HUES48 (cell line): ENCODE data around the gene ASTN2.

ENCODE experiments used
- H3K27ac ChIP-seq: one replicate; pipeline ENCODE4 v1.7.0; 2013; ENCODE audit warnings: low read depth, low read length, inconsistent platforms
- H3K27me3 ChIP-seq: 2 replicates; pipeline ENCODE4 v1.6.1; 2013; ENCODE audit warnings: mild to moderate bottlenecking, low read length; ENCODE audit not compliant: control insufficient read depth, insufficient read depth
- H3K36me3 ChIP-seq: 2 replicates; pipeline ENCODE4 v1.6.1; 2013; ENCODE audit warnings: low read length; ENCODE audit not compliant: control insufficient read depth, insufficient read depth
- H3K4me1 ChIP-seq: 2 replicates; pipeline ENCODE4 v1.6.1; 2013; ENCODE audit warnings: mild to moderate bottlenecking, low read length; ENCODE audit not compliant: control insufficient read depth, insufficient read depth
- H3K4me3 ChIP-seq: 2 replicates; pipeline ENCODE4 v1.5.1; 2013; ENCODE audit warnings: mild to moderate bottlenecking, low read depth, low read length
- H3K9ac ChIP-seq: 2 replicates; pipeline ENCODE4 v1.6.1; 2013; ENCODE audit warnings: mild to moderate bottlenecking, low read depth, low read length, moderate library complexity
- H3K9me3 ChIP-seq: 2 replicates; pipeline ENCODE4 v1.6.1; 2013; ENCODE audit warnings: low read length; ENCODE audit not compliant: control insufficient read depth, insufficient read depth

ASTN2 gene

DNA sequence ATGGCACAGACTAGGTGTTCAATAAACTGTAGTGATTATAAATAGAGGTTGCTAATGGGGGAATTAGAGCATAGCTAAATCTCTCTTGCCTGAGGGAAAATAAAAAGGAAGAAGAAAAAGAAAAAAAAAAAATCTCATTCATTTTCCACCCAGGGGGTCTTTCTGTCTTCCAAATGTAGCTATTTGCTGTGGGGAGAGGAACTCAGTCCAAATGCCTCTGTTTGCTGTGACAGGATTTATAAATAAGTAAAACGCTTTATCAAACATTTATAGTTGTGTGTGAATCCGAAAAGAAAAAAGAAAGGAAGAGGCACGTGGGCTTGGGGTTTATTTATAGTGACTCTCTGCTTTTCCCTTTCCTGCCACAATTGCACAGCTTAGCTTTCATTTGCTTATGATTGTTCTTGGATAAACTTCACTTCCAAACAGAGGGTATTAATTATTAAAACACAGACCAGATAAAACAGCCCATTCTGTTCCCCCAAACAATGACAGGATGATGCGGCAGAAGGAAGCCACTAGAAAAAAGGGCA is 245.7 kb downstream of the ASTN2 start:
- H3K4me3 ChIP-seq = no peak overlapping the region
- no peak overlapping the region for H3K9ac ChIP-seq
- no peaks in the 10 kb centered on the region for H3K36me3 ChIP-seq
- H3K4me1 ChIP-seq = peaks cover 15% of the 10 kb centered on the region
- H3K27me3 ChIP-seq = no peaks in the 10 kb centered on the region
- H3K9me3 ChIP-seq = no peaks in the 10 kb centered on the region
- no peak overlapping the region for H3K27ac ChIP-seq

DNA sequence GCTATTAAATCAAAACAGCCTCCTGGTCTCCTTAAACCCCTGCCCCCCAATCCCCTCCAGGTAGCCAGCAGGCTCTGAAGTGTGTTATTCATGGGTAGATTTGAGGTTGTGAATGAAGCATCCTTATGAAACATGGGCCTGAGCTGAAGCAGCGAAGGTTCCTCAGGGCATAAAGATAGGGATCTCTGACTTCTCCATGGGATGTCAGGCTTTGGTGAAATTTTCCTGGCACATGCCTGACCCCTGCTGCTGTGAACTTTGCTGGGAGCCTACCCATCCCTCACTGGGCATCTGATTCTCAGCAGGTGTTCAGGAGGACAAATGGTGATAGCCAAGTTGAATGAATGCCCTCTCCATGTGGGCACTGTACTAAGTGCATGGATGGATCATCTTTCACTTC is 250.3 kb downstream of the ASTN2 start:
- Histone ChIP-seq H3K27ac (no peak overlapping the region), H3K4me1 (peaks cover 10% of the 10 kb centered on the region), H3K27me3 (no peaks in the 10 kb centered on the region), H3K9me3 (no peaks in the 10 kb centered on the region), H3K9ac (no peak overlapping the region), H3K4me3 (no peak overlapping the region), H3K36me3 (no peaks in the 10 kb centered on the region)

DNA sequence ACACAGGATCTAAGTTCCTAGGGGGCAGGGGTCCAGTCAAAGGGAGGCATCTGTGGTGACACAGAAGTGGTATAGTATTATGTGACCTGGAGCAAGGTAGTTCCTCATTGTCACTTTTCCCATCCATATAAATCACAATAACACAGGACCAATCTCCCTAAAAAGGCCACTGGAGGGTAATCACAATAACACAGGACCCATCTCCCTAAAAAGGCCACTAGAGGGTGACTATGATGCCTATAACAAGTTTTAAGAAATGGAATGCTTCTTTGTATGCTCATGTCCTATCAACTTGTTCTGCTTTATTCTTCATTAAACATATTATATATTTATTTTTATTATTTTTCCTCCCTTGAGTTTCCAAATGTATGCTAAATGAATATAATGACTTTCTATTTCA is 254.6 kb downstream of the ASTN2 start:
- Histone ChIP-seq H3K27me3 (no peaks in the 10 kb centered on the region), H3K4me3 (no peak overlapping the region), H3K4me1 (no peaks in the 10 kb centered on the region), H3K9ac (no peak overlapping the region), H3K27ac (no peak overlapping the region), H3K36me3 (no peaks in the 10 kb centered on the region), H3K9me3 (no peaks in the 10 kb centered on the region)

DNA sequence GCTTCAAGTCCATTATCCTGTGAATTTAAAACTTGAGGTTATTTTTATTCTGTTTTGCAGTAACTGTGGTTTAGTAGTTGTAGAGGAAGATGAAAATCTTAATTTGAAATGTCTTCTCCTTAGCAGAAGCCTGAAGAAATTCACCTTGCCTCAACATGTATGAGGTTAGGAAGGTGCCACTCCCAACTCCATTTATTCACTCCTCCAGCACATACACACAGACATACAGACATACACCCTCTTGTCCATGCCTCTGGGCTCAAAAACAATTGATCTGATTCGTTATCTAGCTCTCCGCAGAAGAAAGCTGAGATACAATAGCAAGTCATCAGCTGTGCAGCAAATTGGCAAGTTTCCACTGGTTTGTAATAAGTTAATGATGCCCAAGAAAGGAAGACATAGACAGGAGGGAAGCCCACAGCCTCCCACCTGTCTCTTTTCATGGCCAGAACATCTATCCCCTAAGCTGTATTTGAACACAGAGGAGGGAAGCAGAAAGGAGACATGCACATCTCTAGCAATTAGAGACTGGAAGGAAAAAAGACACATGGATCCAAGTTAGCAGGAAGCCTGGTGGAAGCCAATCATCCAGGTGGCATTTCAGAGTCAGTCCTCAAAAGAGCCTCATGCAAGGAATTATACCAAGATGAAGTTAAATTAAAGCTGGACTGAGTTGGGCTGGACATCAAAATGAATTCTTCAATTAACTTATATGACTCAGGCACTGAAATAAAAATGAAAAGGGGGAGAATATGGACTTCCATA is 257.9 kb downstream of the ASTN2 start:
- Histone ChIP-seq H3K9ac (no peak overlapping the region), H3K9me3 (no peaks in the 10 kb centered on the region), H3K36me3 (no peaks in the 10 kb centered on the region), H3K4me3 (no peak overlapping the region), H3K27me3 (no peaks in the 10 kb centered on the region), H3K4me1 (no peaks in the 10 kb centered on the region), H3K27ac (no peak overlapping the region)

GRCh38 chr9:117156144-117156688 is 258.6 kb downstream of the ASTN2 start:
- Histone ChIP-seq H3K9me3 (no peaks in the 10 kb centered on the region), H3K4me1 (no peaks in the 10 kb centered on the region), H3K9ac (no peak overlapping the region), H3K27me3 (no peaks in the 10 kb centered on the region), H3K4me3 (no peak overlapping the region), H3K27ac (no peak overlapping the region), H3K36me3 (no peaks in the 10 kb centered on the region)

DNA sequence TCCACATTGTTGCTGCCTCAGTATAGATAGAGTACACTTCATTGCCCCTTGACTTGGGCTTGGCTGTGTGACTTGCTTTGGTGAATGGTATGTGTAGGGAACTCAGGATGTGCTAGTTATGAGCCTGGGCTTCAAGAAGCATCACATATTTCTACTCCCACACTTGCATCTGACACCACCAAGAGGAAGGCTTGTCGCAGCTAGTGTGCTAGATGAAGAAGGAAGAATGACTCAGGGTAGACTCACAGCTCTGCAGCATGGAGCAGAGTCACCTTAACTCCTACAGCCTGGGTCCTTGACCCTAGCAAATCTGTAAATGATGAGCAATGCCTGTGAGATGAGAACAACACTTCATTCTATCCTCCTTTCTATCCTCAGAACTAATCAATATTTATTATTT is 261.8 kb downstream of the ASTN2 start:
- no peaks in the 10 kb centered on the region for H3K9me3 ChIP-seq
- no peaks in the 10 kb centered on the region for H3K4me1 ChIP-seq
- no peaks in the 10 kb centered on the region for H3K36me3 ChIP-seq
- H3K27me3 ChIP-seq = no peaks in the 10 kb centered on the region
- H3K9ac ChIP-seq = no peak overlapping the region
- no peak overlapping the region for H3K4me3 ChIP-seq
- H3K27ac ChIP-seq = no peak overlapping the region

DNA sequence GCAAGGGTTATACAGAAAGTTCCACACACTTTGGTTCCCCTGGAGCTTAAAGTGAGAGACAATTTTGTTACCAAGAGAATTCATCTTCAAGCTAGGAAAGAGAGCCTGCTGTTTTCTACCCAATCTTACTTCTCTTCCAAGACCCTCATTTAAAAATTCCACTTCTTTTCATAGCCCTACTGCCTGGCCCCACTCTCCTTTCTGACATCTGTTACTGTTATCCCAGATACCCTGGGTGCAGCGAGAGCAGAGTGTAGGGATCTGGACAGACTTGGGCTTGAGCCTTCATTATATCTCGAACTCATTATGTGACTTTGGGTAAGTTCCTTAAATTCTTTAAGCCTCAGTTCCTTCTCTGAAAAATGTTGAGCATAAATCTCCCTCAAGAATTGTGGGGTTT is 263.1 kb downstream of the ASTN2 start:
- no peak overlapping the region for H3K27ac ChIP-seq
- no peaks in the 10 kb centered on the region for H3K4me1 ChIP-seq
- no peak overlapping the region for H3K4me3 ChIP-seq
- no peaks in the 10 kb centered on the region for H3K9me3 ChIP-seq
- no peak overlapping the region for H3K9ac ChIP-seq
- H3K27me3 ChIP-seq = no peaks in the 10 kb centered on the region
- H3K36me3 ChIP-seq = no peaks in the 10 kb centered on the region

GRCh38 chr9:117149996-117150395 is 264.9 kb downstream of the ASTN2 start:
- Histone ChIP-seq H3K4me1 (no peaks in the 10 kb centered on the region), H3K36me3 (no peaks in the 10 kb centered on the region), H3K9me3 (no peaks in the 10 kb centered on the region), H3K4me3 (no peak overlapping the region), H3K9ac (no peak overlapping the region), H3K27me3 (no peaks in the 10 kb centered on the region), H3K27ac (no peak overlapping the region)

DNA sequence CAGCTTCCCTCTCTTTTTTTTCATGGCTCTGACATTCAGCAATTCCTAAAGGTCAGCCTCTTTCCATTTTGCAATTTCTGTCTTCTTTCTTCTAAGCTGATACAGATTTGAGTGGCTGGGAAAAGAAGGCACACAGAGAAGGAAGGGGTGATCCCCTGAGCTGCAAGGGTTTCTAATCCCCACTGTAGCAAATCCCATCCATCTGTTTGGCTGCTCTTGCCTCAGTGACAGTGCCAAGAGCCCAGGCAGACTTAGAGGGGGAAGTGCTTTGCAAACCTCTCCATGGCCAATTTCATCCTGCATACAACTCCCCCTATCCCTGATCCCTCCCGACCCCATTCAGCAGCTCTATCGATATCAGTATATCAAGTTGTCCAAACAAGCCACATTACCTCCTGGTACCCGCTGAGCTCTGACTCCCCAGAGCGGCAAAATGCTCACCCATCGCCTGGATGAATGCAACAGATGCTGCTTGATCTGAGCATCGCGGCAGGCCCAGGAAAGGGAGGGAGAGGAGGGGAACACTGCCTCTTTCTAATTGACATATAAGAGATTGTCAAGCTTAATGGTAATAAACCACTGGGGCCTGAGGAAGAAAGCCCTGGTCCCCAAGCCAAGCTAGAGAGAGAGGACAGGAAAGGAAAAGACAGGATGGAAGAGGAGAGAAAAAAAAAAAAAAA is 268.9 kb downstream of the ASTN2 start:
- Histone ChIP-seq H3K27me3 (no peaks in the 10 kb centered on the region), H3K9ac (no peak overlapping the region), H3K4me3 (no peak overlapping the region), H3K36me3 (no peaks in the 10 kb centered on the region), H3K4me1 (no peaks in the 10 kb centered on the region), H3K27ac (no peak overlapping the region), H3K9me3 (no peaks in the 10 kb centered on the region)

GRCh38 chr9:117145081-117145480 is 269.8 kb downstream of the ASTN2 start:
- Histone ChIP-seq H3K27me3 (no peaks in the 10 kb centered on the region), H3K9ac (no peak overlapping the region), H3K4me1 (no peaks in the 10 kb centered on the region), H3K9me3 (no peaks in the 10 kb centered on the region), H3K36me3 (no peaks in the 10 kb centered on the region), H3K27ac (no peak overlapping the region), H3K4me3 (no peak overlapping the region)

DNA sequence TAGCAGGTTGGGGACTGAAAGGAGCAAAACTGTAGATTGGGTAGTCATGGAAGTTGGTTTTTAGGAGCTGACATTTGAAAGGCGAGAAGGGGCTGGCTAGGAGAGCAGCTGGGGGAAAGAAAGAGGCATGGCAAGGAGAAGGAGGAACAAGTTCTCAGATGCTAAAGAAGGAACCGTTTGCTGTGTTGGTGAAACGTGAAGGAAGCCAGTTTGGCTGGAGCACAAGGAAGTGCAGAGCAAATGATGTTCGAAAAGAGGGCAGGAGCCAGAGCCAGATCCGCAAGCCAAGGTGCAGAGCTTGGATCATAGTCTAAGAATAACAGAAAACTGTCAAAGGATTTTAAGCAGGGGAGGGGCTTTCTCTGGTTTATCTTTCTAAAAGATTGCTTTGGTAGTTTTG is 276.6 kb downstream of the ASTN2 start:
- Histone ChIP-seq H3K9me3 (no peaks in the 10 kb centered on the region), H3K4me3 (no peak overlapping the region), H3K4me1 (peaks cover 3% of the 10 kb centered on the region; the same call in 1 of the 2 replicates)

More for the DNA sequence above, 276.6 kb downstream of the ASTN2 start:
- Histone ChIP-seq H3K27me3 (no peaks in the 10 kb centered on the region), H3K9ac (no peak overlapping the region), H3K36me3 (no peaks in the 10 kb centered on the region), H3K27ac (no peak overlapping the region)
